Measurements from ENCODE around the gene NRSN2.

DNA sequence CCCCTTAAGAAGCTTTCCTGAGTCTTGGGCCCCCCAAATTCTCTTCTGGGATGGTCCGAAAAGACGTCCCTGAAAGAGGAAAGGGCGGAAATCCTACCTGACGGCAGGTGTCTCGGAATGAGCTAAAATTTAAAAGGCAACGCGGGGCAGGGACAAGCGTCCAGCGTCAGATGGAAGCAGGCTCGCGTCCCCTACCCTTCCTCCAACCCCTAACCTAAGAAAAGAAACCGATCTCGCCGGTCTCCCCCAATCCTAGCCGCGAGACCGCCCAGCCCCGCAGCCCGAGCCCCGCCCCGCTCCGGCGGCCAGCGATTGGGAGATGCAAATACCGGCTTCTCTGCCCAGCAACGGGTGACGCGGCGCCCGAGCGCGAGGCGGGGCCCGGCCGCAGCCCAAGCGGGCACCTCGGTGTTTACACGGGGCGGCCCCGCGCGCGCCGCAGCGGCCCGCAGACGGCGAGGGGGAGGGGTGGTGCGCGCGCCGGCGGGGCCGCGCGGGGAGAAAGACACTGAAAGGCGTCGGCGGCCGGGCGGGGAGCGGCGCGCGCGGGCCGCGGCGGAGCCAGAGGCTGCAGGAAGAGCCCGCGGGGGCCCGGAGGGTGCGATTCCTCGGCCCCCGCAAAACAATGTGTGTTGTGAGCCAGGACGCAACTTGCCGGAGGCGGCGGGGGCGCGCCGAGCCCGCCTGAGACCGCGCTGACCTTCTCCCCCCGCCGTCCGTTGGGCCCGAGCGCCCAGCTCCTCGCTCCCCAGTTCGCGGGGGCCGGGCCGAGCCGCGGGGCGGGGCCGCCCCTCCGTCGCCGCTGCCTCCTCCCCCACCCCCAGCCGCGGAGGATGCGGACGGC is 21.6 kb upstream of the NRSN2 start, which contains the start of gene SOX12:
- no peak for TF ChIP-seq SUZ12 (IDR thresholded peaks at IDR 0.05; ENCODE audit: extremely low read depth, insufficient read depth, insufficient read length)
- no peak for TF ChIP-seq ZNF274 (IDR thresholded peaks at IDR 0.05; ENCODE audit: low read depth, low read length)
- TF ChIP-seq YY1 (IDR thresholded peaks at IDR 0.05; ENCODE audit: insufficient read depth, insufficient read length), result no peak

Data from NT2/D1 (cell line).